22Rv1 (cell line): ENCODE data around the gene SLC10A7.

Experiments
- ZFX ChIP-seq: fragments of 450-650 bp; IDR thresholded peaks from 2 replicates; pipeline ENCODE4 v1.6.1; 2017; ENCODE audit warnings: antibody characterized with exemption, borderline replicate concordance
- TF ChIP-seq, protein P1 (sequence below): fragments of 450-650 bp; IDR thresholded peaks from 2 replicates; pipeline ENCODE4 v1.5.1; 2017; ENCODE audit warnings: mild to moderate bottlenecking

- TF ChIP-seq, protein P1, sequence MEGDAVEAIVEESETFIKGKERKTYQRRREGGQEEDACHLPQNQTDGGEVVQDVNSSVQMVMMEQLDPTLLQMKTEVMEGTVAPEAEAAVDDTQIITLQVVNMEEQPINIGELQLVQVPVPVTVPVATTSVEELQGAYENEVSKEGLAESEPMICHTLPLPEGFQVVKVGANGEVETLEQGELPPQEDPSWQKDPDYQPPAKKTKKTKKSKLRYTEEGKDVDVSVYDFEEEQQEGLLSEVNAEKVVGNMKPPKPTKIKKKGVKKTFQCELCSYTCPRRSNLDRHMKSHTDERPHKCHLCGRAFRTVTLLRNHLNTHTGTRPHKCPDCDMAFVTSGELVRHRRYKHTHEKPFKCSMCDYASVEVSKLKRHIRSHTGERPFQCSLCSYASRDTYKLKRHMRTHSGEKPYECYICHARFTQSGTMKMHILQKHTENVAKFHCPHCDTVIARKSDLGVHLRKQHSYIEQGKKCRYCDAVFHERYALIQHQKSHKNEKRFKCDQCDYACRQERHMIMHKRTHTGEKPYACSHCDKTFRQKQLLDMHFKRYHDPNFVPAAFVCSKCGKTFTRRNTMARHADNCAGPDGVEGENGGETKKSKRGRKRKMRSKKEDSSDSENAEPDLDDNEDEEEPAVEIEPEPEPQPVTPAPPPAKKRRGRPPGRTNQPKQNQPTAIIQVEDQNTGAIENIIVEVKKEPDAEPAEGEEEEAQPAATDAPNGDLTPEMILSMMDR = no peak
- no peak for TF ChIP-seq ZFX
Measured at GRCh38 chr4:146294776-146295175, 227.0 kb downstream of the SLC10A7 start.
